HG03097 (cell line): ENCODE data around the gene BTNL2.
"Not testable (repeated sequence)": the region's sequence is repeated elsewhere in the genome, so short reads cannot be mapped to it uniquely, and the experiment has no call there.

Source experiments
- ATAC-seq: cut with Tn5 transposase; IDR thresholded peaks from one replicate; pipeline ENCODE4 v1.9.1; 2021; ENCODE audit not compliant: unreplicated experiment, low FRiP score

Gene BTNL2

DNA sequence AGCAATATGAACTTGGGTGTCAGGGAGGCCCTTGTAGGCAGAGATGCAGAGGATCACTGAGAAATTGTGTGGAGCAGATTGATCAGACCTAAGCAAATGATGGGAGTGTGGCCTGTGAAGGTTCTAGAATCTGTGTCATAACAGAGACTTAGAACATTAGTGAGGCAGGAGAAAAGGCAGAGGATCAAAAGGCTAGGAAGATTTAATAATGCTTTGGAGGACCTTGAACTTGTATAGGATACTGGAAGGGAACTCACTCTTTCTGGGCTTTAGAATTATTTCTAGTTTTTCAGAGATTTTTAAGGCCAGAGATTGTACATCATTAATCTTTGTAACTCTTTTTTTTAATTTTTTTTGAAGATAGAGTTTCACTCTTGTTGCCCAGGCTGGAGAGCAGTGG lies 35.2 kb downstream of the BTNL2 start, which contains the start of gene TSBP1:
TSBP1 (minus strand) TSS at position 101 of the 400 bp plus-strand sequence. CDS start 197 bp downstream, outside the sequence.
- ATAC-seq = no peak

DNA sequence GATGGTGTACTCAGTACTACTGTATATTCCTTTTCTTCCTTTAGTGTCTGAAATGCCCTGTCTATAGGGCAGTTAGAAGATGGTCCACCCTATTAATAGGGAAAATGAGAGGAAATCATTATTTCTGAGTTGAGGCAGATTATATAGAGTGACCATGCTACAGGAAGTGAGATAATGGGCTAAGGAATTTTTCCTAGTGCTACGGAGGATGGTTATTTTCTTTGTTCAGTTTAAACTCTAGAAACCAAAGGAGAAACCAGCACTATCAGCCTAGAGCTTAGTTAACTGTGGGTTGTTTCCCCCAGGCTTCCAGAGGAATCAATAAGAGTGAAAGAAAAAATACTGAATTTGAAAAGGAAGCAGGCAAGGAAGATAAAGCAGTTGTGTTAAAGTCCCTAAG lies 35.8 kb downstream of the BTNL2 start:
- ATAC-seq = no peak

DNA sequence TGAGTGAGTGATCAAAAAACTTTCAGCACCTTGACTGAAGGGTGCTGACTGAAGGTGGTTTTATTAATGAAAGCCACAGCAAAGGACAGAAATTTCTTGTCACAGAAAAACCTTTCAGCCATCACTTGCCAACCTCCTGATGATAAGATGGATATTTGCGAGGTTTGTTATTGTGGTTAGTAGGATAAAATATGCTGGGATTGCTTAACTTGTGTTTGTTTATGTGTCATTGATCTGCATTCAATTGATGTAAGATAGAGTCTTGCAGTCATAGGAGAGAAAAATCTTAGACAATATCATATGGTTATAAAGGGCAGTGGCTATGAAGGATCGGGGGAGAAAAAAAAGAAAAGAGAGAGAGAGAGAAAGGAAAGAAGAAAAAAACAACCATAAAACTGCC lies 36.5 kb downstream of the BTNL2 start:
- ATAC-seq = no peak

DNA sequence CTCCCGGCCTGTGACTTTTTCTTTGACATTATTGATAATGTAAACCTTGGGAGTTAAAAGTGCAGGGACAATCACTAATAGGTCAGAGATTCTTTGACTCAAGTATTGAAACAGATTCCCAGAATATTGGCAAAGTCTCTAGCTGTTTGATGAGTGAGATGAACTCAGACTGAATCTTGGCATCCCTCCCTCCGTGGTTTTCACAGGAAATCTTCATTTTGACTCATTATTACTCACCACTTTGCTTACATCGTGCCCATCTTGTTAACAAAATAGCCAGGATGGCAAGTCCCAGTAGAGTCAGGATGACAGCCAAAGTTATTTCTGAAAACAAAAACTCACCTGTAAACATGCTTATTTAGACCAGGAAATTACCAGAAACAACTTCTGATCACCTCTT lies 37.3 kb downstream of the BTNL2 start:
- ATAC-seq = no peak

DNA sequence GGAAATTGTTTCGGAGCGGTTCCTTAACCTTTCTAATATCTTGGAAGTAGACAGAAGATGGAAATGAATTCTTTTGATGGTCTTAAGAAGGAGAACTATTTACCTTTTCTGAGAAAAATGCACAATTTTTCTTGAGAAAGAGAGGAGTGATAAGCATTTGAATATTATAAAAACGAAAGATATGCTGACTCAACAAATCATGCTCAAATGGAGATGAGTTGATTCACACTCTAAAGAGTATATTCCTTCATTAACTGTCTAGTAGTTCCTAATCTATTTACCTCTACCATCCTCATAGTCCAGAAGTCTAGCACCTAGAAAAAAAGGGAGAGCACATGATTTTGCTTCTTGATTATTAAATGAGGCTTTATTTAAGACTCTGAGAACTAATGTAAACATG lies 39.3 kb downstream of the BTNL2 start:
- ATAC-seq = no peak

DNA sequence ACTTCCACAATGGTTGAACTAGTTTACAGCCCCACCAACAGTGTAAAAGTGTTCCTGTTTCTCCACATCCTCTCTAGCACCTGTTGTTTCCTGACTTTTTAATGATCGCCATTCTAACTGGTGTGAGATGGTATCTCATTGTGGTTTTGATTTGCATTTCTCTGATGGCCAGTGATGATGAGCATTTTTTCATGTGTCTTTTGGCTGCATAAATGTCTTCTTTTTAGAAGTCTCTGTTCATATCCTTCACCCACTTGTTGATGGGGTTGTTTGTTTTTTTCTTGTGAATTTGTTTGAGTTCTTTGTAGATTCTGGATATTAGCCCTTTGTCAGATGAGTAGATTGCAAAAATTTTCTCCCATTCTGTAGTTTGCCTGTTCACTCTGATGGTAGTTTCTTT lies 47.8 kb downstream of the BTNL2 start:
- ATAC-seq = not testable (repeated sequence)

DNA sequence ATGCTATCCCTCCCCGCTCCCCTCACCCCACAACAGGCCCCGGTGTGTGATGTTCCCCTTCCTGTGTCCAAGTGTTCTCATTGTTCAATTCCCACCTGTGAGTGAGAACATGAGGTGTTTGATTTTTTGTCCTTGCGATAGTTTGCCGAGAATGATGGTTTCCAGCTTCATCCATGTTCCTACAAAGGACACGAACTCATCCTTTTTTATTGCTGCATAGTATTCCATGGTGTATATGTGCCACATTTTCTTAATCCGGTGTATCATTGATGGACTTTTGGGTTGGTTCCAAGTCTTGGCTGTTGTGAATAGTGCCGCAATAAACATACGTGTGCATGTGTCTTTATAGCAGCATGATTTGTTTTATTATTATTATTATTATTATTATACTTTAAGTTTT lies 48.4 kb downstream of the BTNL2 start:
- ATAC-seq = not testable (repeated sequence)

DNA sequence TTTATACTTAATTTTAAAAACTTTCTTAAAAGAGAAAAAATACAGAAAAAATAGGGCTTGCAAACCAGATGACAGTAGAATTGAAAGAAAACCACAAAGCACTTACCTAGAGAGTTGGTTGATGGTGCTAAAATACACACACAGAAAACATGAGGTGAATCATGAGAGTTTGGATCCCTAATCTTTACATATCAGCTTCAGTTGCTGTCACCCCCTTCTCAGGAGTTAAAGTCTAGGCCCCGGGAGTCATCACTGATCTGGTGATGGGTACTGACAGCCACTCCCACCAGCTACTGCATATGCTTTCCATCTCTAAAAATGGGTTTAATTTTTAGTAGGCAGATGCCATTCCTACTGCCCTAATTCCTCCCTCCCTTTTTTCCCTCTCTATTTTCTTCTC lies 52.0 kb downstream of the BTNL2 start:
- ATAC-seq = no peak

DNA sequence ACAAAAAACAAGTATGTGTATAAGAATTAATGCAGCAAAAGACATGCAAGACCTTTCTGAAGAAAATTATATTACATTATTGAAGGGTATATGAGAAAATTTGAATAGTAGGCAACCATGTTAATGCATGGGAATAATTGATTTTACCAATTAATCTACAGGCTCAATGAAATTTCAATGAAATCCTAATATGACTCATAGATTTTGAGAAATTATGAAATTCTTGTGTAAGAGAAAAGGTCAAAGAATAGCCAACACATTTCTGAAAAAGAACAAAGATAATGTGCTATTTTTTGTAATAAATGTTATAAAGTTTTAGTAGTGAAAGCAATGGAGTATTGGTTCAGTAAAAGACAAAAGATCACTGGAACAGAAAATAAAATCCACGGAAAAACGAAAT lies 53.6 kb downstream of the BTNL2 start:
- no peak for ATAC-seq
